NCI-H1417 (cell line): ENCODE results near the gene PLK5.
"Not testable (repeated sequence)": the region's sequence is repeated elsewhere in the genome, so short reads cannot be mapped to it uniquely, and the experiment has no call there.

ENCODE experiments used
- DNase-seq, 3 experiments: peaks; one replicate each; lab custom pipeline; 2025; lab: John Stamatoyannopoulos, UW

Gene PLK5, protein sequence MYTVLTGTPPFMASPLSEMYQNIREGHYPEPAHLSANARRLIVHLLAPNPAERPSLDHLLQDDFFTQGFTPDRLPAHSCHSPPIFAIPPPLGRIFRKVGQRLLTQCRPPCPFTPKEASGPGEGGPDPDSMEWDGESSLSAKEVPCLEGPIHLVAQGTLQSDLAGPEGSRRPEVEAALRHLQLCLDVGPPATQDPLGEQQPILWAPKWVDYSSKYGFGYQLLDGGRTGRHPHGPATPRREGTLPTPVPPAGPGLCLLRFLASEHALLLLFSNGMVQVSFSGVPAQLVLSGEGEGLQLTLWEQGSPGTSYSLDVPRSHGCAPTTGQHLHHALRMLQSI

DNA sequence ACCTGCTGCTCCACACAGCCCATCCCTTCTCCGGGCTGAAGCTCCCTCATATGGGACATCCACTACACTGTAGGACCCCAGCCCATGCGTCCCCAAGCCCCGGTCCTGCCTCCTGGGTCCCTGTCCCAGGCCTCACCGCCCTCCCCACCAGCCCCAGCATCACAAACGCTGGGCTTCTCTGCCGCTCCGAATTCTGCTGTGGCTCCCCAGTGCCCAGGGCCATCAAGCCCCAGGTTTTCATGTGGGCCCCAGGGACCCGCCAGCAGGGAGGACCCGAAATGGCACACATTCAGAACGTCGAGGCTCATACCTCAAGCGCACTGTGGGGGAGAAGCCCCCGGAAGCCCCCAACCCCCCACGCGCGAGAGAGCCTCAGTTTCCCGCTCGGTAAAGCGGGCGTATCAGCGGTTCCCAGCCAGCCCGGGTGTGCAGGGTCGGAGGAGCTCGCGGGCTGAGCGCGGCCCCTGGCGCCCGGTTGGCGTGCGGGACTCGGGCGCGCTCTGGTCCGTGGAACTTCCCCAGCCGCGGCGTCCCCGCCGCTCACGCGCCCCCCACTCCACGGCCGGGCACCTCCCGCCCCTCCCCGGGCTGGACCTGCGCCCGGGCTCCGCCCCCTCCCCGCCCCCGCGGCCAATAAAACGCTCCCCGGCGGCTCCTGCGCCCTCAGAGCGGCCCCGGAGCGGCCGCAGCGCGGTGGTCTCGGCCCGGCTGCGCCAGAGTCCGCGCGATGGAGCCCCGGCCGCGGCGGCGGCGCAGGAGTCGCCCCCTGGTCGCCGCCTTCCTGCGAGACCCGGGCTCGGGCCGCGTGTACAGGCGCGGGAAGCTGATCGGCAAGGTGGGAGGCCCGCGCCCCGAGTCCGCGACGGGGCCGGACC, at the start of gene PLK5:
TSS of gene PLK5 (plus strand) at position 666 of the 875 bp plus-strand sequence. CDS start 2,920 bp downstream, outside the sequence.
- DNase-seq, result peak in 1 of 3 experiments; percentile 25

GRCh38 chr19:1474765-1475351, 49.0 kb upstream of the PLK5 start:
- DNase-seq, result no peak

GRCh38 chr19:1475751-1476437, 48.0 kb upstream of the PLK5 start:
- no peak for DNase-seq

GRCh38 chr19:1477056-1477455, 46.8 kb upstream of the PLK5 start:
- DNase-seq, result not testable (repeated sequence)

DNA sequence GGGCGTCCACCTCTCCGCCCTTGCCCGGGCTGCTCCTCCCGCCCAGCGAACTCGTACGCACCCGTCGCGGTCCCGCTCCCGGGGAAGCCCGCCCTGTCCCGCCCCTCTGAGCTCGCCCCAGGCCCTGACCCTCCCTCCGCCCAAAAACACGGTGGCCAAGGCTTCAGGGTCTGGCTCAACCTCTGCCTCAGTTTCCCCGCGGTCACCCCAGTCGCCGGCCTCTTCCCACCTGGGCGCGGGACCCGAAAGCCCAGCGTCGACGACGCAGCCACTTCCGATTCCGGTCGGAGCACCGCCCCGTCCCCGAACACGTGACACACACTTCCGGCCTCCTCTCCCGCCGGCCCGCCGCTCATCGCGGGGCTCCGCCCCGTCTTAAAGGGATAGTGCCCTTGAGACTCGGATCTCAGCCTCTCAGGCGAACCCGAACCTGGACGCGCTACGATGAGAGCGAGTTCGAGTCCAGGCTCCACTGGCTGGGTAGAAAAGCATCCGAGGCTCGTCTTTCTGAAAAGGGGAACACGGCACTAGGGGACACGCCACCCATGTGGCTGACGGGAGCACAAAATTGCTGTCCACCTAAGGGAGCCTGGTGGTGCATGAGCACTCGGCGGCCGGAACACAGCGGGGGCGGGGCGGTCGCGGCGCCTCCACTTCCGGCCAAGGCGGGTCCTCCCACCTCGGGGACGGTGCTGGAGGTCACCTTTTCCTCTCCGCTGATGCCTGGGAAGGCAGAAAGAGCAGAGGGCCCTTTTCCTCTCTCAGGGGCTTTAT, 44.8 kb upstream of the PLK5 start, which contains the start of gene C19orf25:
TSS of gene C19orf25 (minus strand) at position 282 of the 774 bp plus-strand sequence. CDS start 312 bp downstream, outside the sequence.
- DNase-seq, result peak; percentile 93 to 97 (median 97)

GRCh38 chr19:1481224-1481892, 42.5 kb upstream of the PLK5 start:
- no peak for DNase-seq

DNA sequence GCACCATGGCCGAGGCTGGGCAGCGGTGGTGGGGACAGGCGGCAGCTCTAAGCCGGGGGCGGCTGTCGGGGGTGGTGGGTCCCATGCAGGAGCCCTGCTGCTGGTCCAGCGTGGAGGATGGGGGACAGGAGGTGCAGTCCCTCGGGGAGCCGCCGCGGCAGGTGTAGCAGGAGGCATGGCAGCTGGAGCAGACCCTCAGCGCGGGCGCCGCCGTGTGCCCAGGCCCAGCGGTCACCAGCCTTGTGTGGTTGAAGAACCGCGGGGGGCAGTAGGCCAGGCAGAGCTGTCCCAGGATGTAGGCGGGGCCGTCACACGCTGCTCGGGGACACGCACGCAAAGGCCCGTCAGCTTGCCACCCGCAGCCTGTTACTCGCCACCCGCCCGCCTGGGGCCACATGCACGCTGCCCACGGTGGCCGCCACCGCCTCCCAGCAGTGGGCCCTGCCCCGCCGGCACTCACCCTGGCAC, 42.0 kb upstream of the PLK5 start:
- no peak for DNase-seq

- no peak for DNase-seq
Measured at GRCh38 chr19:1482361-1483130, 41.3 kb upstream of the PLK5 start.

GRCh38 chr19:1483131-1483978, 40.5 kb upstream of the PLK5 start:
- no peak for DNase-seq

GRCh38 chr19:1483979-1484428, 39.9 kb upstream of the PLK5 start:
- no peak for DNase-seq

DNA sequence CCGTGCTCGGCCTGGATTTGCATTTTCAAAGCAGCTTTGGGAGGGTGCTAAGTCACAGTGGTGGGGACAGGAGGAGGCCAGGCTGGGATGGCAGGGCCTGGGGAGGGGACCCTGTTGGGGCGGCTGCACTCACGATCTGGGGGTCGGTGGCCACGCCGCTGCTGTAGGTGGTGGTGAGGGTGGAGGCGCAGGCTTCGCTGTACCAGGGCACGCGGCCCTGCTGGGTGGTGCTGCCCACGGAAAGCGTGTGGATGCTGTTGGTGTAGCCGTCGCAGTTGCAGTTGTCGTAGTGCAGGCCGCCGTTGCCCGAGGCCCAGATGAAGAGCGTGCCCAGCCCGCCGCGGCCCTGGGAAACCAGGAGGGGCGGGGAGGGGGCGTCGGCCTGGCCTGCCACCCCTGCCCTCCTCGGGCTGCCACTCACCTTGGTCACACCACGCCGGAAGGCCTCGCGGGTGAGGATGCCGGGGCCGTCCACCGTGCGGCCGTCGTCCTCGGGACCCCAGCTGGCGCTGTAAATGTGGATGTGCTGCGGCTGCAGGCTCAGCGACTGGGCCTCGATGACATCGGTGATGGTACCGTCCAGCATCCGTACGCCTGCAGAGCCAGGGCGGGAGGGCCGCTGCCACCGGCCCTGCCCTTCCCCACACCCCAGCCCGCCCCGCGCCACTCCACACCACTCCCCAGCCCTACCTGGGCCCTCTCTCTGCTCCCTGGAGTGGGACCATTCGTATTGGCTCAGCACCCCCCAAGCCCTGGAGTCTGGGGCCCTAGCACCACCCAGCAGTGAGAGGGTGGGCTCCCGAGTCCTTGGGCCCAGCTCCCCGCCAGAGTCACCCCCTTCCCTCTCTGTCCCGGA, 36.9 kb upstream of the PLK5 start:
- DNase-seq, result no peak

DNA sequence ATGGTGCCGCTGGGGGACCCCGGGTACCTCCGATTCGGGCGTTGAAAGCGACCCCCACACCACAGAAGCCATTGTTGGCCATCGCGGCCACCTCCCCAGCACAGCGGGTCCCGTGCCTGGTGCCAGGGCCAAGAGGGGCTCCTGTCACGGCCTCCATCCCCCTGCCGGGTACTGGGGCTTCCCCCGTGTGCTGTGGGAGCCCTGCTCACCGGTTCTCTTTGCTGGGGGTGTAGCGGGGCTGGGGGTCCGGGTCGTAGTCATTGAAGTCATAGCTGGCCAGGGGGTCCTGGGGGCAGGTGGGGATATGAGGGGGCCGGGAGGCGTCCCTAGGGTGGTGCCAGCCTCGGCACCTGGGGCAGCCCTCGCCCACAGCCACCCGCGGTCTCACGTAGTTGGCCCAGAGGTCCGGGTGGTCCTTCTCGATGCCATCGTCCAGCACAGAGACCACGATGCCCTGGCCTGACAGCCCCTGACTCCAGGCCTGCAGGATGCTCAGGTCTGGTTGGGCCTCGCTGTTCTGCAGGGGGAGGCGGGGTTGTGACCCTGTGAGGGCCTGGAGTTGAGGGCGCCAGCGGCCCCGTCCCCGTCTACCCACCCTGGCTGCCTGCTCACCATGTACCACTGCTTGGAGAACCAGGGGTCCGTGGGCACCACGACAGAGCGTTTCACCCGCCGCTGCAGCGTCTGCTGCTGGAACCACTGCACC, 36.1 kb upstream of the PLK5 start:
- no peak for DNase-seq

DNA sequence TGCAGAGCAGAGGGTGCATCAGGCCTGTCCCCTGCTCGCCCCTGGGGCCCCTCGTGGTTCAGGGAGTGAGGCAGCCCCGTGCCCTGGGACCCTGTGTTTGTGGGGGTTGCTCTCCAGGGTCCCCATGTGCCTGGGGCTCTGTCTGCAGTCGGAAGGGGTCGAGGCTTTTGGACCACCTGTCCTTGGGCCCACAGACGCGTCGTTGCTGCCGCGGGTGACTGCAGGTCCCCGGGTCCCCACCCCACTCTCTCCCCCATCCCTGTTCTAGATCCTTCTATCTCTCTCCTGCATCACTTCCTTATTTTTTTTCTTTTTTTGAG, 35.6 kb upstream of the PLK5 start:
- no peak for DNase-seq

GRCh38 chr19:1489463-1490310, 34.2 kb upstream of the PLK5 start:
- DNase-seq, result peak in 1 of 3 experiments; percentile 49

- DNase-seq, result peak; percentile 99 to 100 (median 100)
Measured at GRCh38 chr19:1490311-1491113, 33.4 kb upstream of the PLK5 start, which contains the start of gene PCSK4. TSS of gene PCSK4 (minus strand) at chr19:1490350. CDS start at chr19:1490346, 4 bp downstream.
